Measurements from ENCODE around the gene UBE2G2.

The UBE2G2 gene

GRCh38 chr21:44760376-44760775, 41.2 kb downstream of the UBE2G2 start:
- no peak for TF ChIP-seq CTCF (IDR thresholded peaks at IDR 0.05; ENCODE audit: control extremely low read depth, extremely low read depth, low read depth, missing control alignments)
- ChIA-PET CTCF (interaction anchor here (1.0 kb wide), 1 partner anchor 9 kb away, joined by 3 read pairs; no protein-coding TSS in a partner anchor), POLR2A (no interaction called here)
- no peak for DNase-seq (ENCODE audit: extremely low spot score)

- DNase-seq (ENCODE audit: extremely low spot score), result no peak
- CTCF ChIA-PET, result interaction anchor here (1.3 kb wide), 1 partner anchor 11 kb away, joined by 3 read pairs; no protein-coding TSS in a partner anchor
- TF ChIP-seq CTCF (IDR thresholded peaks at IDR 0.05; ENCODE audit: control extremely low read depth, extremely low read depth, low read depth, missing control alignments), result no peak
- POLR2A ChIA-PET, result no interaction called here
Measured at GRCh38 chr21:44759628-44760285, 41.9 kb downstream of the UBE2G2 start.

GRCh38 chr21:44758781-44759627, 42.6 kb downstream of the UBE2G2 start:
- POLR2A ChIA-PET, result no interaction called here
- CTCF ChIA-PET, result interaction anchor here (1.3 kb wide), 1 partner anchor 12 kb away, joined by 3 read pairs; no protein-coding TSS in a partner anchor
- TF ChIP-seq CTCF (IDR thresholded peaks at IDR 0.05; ENCODE audit: control extremely low read depth, extremely low read depth, low read depth, missing control alignments), result no peak
- no peak for DNase-seq (ENCODE audit: extremely low spot score)

GRCh38 chr21:44758141-44758561, 43.5 kb downstream of the UBE2G2 start:
- DNase-seq (ENCODE audit: extremely low spot score), result no peak
- ChIA-PET POLR2A (no interaction called here), CTCF (no interaction called here)
- TF ChIP-seq CTCF (IDR thresholded peaks at IDR 0.05; ENCODE audit: control extremely low read depth, extremely low read depth, low read depth, missing control alignments), result no peak

GRCh38 chr21:44757731-44758130, 43.9 kb downstream of the UBE2G2 start:
- DNase-seq (ENCODE audit: extremely low spot score), result no peak
- ChIA-PET POLR2A (no interaction called here), CTCF (no interaction called here)
- no peak for TF ChIP-seq CTCF (IDR thresholded peaks at IDR 0.05; ENCODE audit: control extremely low read depth, extremely low read depth, low read depth, missing control alignments)

- POLR2A ChIA-PET, result no interaction called here
Measured at GRCh38 chr21:44756423-44757185, 45.0 kb downstream of the UBE2G2 start.

More at GRCh38 chr21:44756423-44757185, 45.0 kb downstream of the UBE2G2 start:
- DNase-seq (ENCODE audit: extremely low spot score), result no peak
- CTCF ChIA-PET, result interaction anchor here (2.8 kb wide), 1 partner anchor 17 kb away, joined by 7 read pairs; no protein-coding TSS in a partner anchor
- no peak for TF ChIP-seq CTCF (IDR thresholded peaks at IDR 0.05; ENCODE audit: control extremely low read depth, extremely low read depth, low read depth, missing control alignments)

Data from GM10248 (cell line).